HepG2 (cell line): Measurements from ENCODE around the gene NME8. TPM values are rescaled to one million over a fixed set of nuclear protein-coding genes. Genes with fewer than 3 reads are reported as not detected.

ENCODE experiments used
- ATF7-NPFF ChIP-seq: sonication (generic); formaldehyde crosslinking; IDR thresholded peaks from 2 replicates; pipeline ENCODE4 v1.8.1; 2023; ENCODE audit warnings: mild to moderate bottlenecking, low read depth, missing genetic modification reagents, moderate library complexity
- MLLT10 ChIP-seq: sonication (generic); formaldehyde crosslinking; IDR thresholded peaks from 2 replicates; pipeline ENCODE4 v1.4.0; 2020; ENCODE audit warnings: missing genetic modification reagents
- MTF1 ChIP-seq: sonication (generic); formaldehyde crosslinking; IDR thresholded peaks from 2 replicates; pipeline ENCODE4 v1.5.0; 2020; ENCODE audit warnings: missing genetic modification reagents
- polyA plus RNA-seq, 8 experiments: library from polyadenylated mRNA; depleted of rRNA in 3 of 8; stranded (reverse) in 7 of 8; unstranded in 1 of 8; fragments of >200 nt; fragmentation: Illumina TruSeq in 4 of 8; extraction: Trizol in 4 of 8; gene quantifications; 2 replicates each; pipeline versions ENCODE4 v1.2.1 to v1.2.3, GENCODE V29; 2011 to 2016; ENCODE audit warnings: low read depth in 4 of 8, missing spikeins in 1 of 8, mixed read lengths in 1 of 8; ENCODE audit not compliant: insufficient read depth in 1 of 8
- total RNA-seq, 5 experiments: library from RNA; depleted of rRNA; stranded (reverse); fragments of >200 nt; fragmentation: Illumina TruSeq; extraction: Trizol; gene quantifications; 2 replicates each; pipeline ENCODE4 v1.2.3, GENCODE V29; 2016; ENCODE audit warnings: low read depth in 1 of 5
- TF ChIP-seq, protein P1 (sequence below): sonication (generic); formaldehyde crosslinking; IDR thresholded peaks from 2 replicates; pipeline ENCODE4 v1.4.0; 2020; ENCODE audit warnings: missing genetic modification reagents, mild to moderate bottlenecking, borderline replicate concordance
- TF ChIP-seq, protein P2 (sequence below): sonication (generic); formaldehyde crosslinking; IDR thresholded peaks from 2 replicates; pipeline ENCODE4 v1.5.0; 2020; ENCODE audit warnings: mild to moderate bottlenecking, missing genetic modification reagents, borderline replicate concordance

The NME8 gene
- total and polyA plus RNA-seq, 2 of the 13 experiments (the other 11 are each of a cell fraction or from before 2014, with no cell fraction given), result not detected

DNA sequence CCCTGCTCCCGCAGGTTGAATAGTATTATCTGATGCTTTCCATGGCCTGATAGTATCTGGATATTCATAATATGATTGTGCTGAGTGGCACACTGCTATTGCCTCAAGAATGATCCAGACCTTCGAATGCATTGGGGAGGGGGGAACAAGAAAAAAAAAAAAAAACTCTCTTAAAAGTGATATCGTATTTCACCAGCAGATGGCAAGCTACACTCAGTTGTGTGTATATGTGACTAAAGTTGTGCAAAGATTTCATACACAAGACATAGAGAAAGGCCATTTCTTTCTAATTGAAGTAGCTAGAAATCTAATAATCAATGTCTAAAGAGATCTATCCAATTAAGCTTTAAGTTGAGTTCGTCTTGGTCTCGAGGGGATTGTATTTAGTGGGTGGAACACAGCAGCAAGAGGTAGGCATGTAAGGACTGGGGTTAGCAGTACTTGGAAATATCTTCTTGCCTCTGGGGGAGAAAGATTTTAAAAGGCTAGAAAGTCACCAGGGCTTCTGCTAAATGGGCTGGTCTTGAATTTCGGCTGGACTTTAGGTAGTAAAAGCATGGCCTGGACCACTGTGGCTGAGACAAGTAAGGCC, 52.9 kb downstream of the NME8 start (continued):
- TF ChIP-seq, protein P1, sequence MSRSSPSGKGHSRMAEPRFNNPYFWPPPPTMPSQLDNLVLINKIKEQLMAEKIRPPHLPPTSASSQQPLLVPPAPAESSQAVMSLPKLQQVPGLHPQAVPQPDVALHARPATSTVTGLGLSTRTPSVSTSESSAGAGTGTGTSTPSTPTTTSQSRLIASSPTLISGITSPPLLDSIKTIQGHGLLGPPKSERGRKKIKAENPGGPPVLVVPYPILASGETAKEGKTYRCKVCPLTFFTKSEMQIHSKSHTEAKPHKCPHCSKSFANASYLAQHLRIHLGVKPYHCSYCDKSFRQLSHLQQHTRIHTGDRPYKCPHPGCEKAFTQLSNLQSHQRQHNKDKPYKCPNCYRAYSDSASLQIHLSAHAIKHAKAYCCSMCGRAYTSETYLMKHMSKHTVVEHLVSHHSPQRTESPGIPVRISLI, result peak; percentile 95
- TF ChIP-seq MTF1 (CRISPR knock-in tag) (no peak), ATF7-NPFF (CRISPR knock-in tag) (no peak), MLLT10 (CRISPR knock-in tag) (no peak)
- TF ChIP-seq, protein P2, sequence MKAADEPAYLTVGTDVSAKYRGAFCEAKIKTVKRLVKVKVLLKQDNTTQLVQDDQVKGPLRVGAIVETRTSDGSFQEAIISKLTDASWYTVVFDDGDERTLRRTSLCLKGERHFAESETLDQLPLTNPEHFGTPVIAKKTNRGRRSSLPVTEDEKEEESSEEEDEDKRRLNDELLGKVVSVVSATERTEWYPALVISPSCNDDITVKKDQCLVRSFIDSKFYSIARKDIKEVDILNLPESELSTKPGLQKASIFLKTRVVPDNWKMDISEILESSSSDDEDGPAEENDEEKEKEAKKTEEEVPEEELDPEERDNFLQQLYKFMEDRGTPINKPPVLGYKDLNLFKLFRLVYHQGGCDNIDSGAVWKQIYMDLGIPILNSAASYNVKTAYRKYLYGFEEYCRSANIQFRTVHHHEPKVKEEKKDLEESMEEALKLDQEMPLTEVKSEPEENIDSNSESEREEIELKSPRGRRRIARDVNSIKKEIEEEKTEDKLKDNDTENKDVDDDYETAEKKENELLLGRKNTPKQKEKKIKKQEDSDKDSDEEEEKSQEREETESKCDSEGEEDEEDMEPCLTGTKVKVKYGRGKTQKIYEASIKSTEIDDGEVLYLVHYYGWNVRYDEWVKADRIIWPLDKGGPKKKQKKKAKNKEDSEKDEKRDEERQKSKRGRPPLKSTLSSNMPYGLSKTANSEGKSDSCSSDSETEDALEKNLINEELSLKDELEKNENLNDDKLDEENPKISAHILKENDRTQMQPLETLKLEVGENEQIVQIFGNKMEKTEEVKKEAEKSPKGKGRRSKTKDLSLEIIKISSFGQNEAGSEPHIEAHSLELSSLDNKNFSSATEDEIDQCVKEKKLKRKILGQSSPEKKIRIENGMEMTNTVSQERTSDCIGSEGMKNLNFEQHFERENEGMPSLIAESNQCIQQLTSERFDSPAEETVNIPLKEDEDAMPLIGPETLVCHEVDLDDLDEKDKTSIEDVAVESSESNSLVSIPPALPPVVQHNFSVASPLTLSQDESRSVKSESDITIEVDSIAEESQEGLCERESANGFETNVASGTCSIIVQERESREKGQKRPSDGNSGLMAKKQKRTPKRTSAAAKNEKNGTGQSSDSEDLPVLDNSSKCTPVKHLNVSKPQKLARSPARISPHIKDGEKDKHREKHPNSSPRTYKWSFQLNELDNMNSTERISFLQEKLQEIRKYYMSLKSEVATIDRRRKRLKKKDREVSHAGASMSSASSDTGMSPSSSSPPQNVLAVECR (CRISPR knock-in tag), result no peak
